GM10266 (cell line): ENCODE results near the gene SRSF3.

Experiments used
- DNase-seq: peaks from one replicate; pipeline ENCODE4 v3.0.0; 2012; ENCODE audit errors: extremely low spot score
- CTCF ChIP-seq: IDR thresholded peaks from 2 replicates; pipeline ENCODE4 v1.5.1; 2012; ENCODE audit warnings: mild to moderate bottlenecking, low read depth; ENCODE audit not compliant: control insufficient read depth, insufficient read depth; ENCODE audit errors: missing control alignments

SRSF3 gene

GRCh38 chr6:36592221-36592655 lies 1.9 kb upstream of the SRSF3 start:
- DNase-seq, result peak; percentile 42
- TF ChIP-seq CTCF, result no peak

GRCh38 chr6:36593569-36594028 lies 563 bp upstream of the SRSF3 start:
- TF ChIP-seq CTCF, result no peak
- peak; percentile 50 for DNase-seq

- TF ChIP-seq CTCF, result no peak
- no peak for DNase-seq
Measured at GRCh38 chr6:36594816-36595643, 868 bp downstream of the SRSF3 start.

- no peak for TF ChIP-seq CTCF
- DNase-seq, result no peak
Measured at GRCh38 chr6:36596356-36596755, 2.2 kb downstream of the SRSF3 start.

- no peak for TF ChIP-seq CTCF
Measured at GRCh38 chr6:36597775-36598174, 3.6 kb downstream of the SRSF3 start.

GRCh38 chr6:36598326-36598725 lies 4.2 kb downstream of the SRSF3 start:
- DNase-seq, result no peak
- TF ChIP-seq CTCF, result no peak

More at GRCh38 chr6:36597775-36598174, 3.6 kb downstream of the SRSF3 start:
- no peak for DNase-seq

- no peak for TF ChIP-seq CTCF
- DNase-seq, result no peak
Measured at GRCh38 chr6:36598739-36599318, 4.7 kb downstream of the SRSF3 start.
